ENCODE results near the gene TNC. TPM values are rescaled to one million over a fixed set of nuclear protein-coding genes. Genes with fewer than 3 reads are reported as not detected.
A peak's percentile ranks its signal among the peaks of the same experiment; 100 is the strongest.

Gene TNC
- total and polyA plus RNA-seq, 2 experiments from 2014 or later, result 12.7 to 20.9 TPM

GRCh38 chr9:115043632-115044031, 74.3 kb downstream of the TNC start:
- WGBS (ENCODE audit: low lambda C conversion rate, missing lambda C conversion rate), result 96% methylated on average over 3 of the region's 3 CpGs
- Histone ChIP-seq H4K20me1 (ENCODE audit: insufficient read depth, poor library complexity, severe bottlenecking) (no peaks in the 10 kb centered on the region), H3K4me1 (ENCODE audit: insufficient read depth) (peaks cover 5% of the 10 kb centered on the region), H3K4me3 (no peak overlapping the region), H2AFZ (no peak overlapping the region), H3K4me2 (no peak overlapping the region), H3K9me2 (replicated peaks; ENCODE audit: insufficient read depth) (no peaks in the 10 kb centered on the region), H3K27me3 (no peaks in the 10 kb centered on the region), H3K27ac (peak overlapping the region; percentile 59), H3K9me3 (ENCODE audit: low read depth) (no peaks in the 10 kb centered on the region), H3K79me2 (no peaks in the 10 kb centered on the region), H3K36me3 (replicated peaks; ENCODE audit: insufficient read depth, low read depth) (no peaks in the 10 kb centered on the region)
- no peak for TF ChIP-seq EZH2phosphoT487 (IDR thresholded peaks at IDR 0.05; ENCODE audit: low read depth, severe bottlenecking, unreplicated experiment)
- no peak for TF ChIP-seq CTCF (IDR thresholded peaks at IDR 0.05; ENCODE audit: poor library complexity)
- no peak for TF ChIP-seq EZH2 (IDR thresholded peaks at IDR 0.05; ENCODE audit: borderline replicate concordance)
- no peak for DNase-seq (ENCODE audit: low spot score)

DNA sequence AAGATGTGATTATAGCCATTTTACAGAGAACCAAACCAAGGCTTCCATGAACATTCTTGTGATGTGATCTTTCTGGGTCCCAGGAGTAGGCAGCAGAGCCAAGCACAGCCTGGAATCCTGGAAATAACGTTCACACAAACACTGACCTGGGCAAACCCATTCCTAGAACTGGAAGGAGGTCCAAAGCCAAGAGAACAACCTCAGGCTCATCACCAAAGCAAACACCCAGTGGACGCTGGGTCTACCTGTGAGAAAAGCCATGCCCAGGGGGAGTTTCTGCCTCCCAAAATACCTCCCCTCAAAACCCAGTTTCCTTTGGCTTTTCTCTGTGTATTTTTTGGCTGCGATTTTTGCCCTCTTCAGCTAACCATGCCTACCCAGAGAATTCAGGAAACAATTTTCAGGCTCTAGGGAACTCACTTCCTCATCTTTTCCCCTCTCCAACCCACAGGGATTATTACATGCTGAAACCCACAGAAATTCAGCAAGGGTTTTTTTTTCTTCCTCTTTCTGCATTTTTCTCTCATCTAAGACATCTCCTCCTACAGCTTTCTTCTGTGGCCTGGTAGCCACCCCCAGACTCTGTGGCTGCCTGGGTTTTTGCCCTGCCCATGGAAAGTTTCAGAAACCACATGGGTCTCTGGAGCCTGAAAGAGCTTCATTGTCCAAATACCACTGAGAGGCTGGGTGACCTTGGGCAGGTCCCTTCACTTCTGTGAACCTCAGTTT, 75.0 kb downstream of the TNC start:
- Histone ChIP-seq H3K4me3 (no peak overlapping the region), H3K36me3 (replicated peaks; ENCODE audit: insufficient read depth, low read depth) (no peaks in the 10 kb centered on the region), H3K4me2 (no peak overlapping the region), H3K27ac (no peak overlapping the region), H3K4me1 (ENCODE audit: insufficient read depth) (peaks cover 5% of the 10 kb centered on the region), H3K9me3 (ENCODE audit: low read depth) (no peaks in the 10 kb centered on the region), H3K9me2 (replicated peaks; ENCODE audit: insufficient read depth) (no peaks in the 10 kb centered on the region), H2AFZ (no peak overlapping the region), H3K79me2 (no peaks in the 10 kb centered on the region), H4K20me1 (ENCODE audit: insufficient read depth, poor library complexity, severe bottlenecking) (no peaks in the 10 kb centered on the region), H3K27me3 (no peaks in the 10 kb centered on the region)
- 55% methylated on average over 3 of the region's 3 CpGs for WGBS (ENCODE audit: low lambda C conversion rate, missing lambda C conversion rate)
- no peak for TF ChIP-seq EZH2phosphoT487 (IDR thresholded peaks at IDR 0.05; ENCODE audit: low read depth, severe bottlenecking, unreplicated experiment)
- no peak for TF ChIP-seq EZH2 (IDR thresholded peaks at IDR 0.05; ENCODE audit: borderline replicate concordance)
- DNase-seq (ENCODE audit: low spot score), result no peak

GRCh38 chr9:115039516-115040120, 78.3 kb downstream of the TNC start:
- H3K27ac ChIP-seq, result no peak overlapping the region
- H3K4me3 ChIP-seq, result no peak overlapping the region

More at GRCh38 chr9:115039516-115040120, 78.3 kb downstream of the TNC start:
- no peaks in the 10 kb centered on the region for H3K9me3 ChIP-seq (ENCODE audit: low read depth)
- no peak for DNase-seq (ENCODE audit: low spot score)
- no peaks in the 10 kb centered on the region for H3K9me2 ChIP-seq (replicated peaks; ENCODE audit: insufficient read depth)
- no peaks in the 10 kb centered on the region for H3K27me3 ChIP-seq
- TF ChIP-seq EZH2 (IDR thresholded peaks at IDR 0.05; ENCODE audit: borderline replicate concordance) (no peak), CTCF (IDR thresholded peaks at IDR 0.05; ENCODE audit: poor library complexity) (no peak), EZH2phosphoT487 (IDR thresholded peaks at IDR 0.05; ENCODE audit: low read depth, severe bottlenecking, unreplicated experiment) (no peak)
- WGBS (ENCODE audit: low lambda C conversion rate, missing lambda C conversion rate), result 92% methylated on average over 4 of the region's 4 CpGs
- no peak overlapping the region for H2AFZ ChIP-seq
- no peaks in the 10 kb centered on the region for H3K36me3 ChIP-seq (replicated peaks; ENCODE audit: insufficient read depth, low read depth)
- H4K20me1 ChIP-seq (ENCODE audit: insufficient read depth, poor library complexity, severe bottlenecking), result no peaks in the 10 kb centered on the region
- H3K4me2 ChIP-seq, result no peak overlapping the region
- no peaks in the 10 kb centered on the region for H3K79me2 ChIP-seq
- peaks cover 9% of the 10 kb centered on the region for H3K4me1 ChIP-seq (ENCODE audit: insufficient read depth)
